Breast epithelium (tissue), 4 donors: Measurements from ENCODE around the gene TSR1. TPM values are rescaled to one million over a fixed set of nuclear protein-coding genes. Genes with fewer than 3 reads are reported as not detected.

Experiments
- DNase-seq, 2 donors: peaks; one replicate each; pipeline ENCODE4 v3.0.0-alpha.2; 2019; ENCODE audit warnings: low spot score in 2 of 2
- H3K27ac ChIP-seq, 2 donors: fragments of 200-600 bp; sonication (generic) in 1 of 2; one replicate each; pipeline ENCODE4 v1.5.1; 2016 to 2019; ENCODE audit warnings: mild to moderate bottlenecking in 1 of 2
- H3K27me3 ChIP-seq, 2 donors: fragments of 200-600 bp; sonication (generic) in 1 of 2; one replicate each; pipeline versions ENCODE4 v1.5.1 to v1.6.0; 2017 to 2019; ENCODE audit warnings: control low read depth in 1 of 2, mild to moderate bottlenecking in 1 of 2
- H3K36me3 ChIP-seq: fragments of 200-600 bp; one replicate; pipeline ENCODE4 v1.5.1; 2019
- H3K4me1 ChIP-seq, 2 donors: fragments of 200-600 bp; sonication (generic); one replicate each; pipeline ENCODE4 v1.5.1; 2016 to 2019; ENCODE audit warnings: control low read depth in 1 of 2
- H3K4me3 ChIP-seq, 3 donors: fragments of 200-600 bp; sonication (generic); 1 replicate in 2 of 3; 2 replicates in 1 of 3; pipeline ENCODE4 v1.5.1; 2016 to 2019; ENCODE audit warnings: mild to moderate bottlenecking in 3 of 3, moderate library complexity in 2 of 3
- H3K9me3 ChIP-seq, 2 donors: fragments of 200-600 bp; sonication (generic) in 1 of 2; one replicate each; pipeline ENCODE4 v1.5.1; 2016 to 2019; ENCODE audit warnings: control low read depth in 1 of 2
- CTCF ChIP-seq, 3 donors: fragments of 450-650 bp; IDR thresholded peaks; one replicate each; pipeline ENCODE4 v1.5.1; 2016 to 2017; ENCODE audit warnings: antibody characterized with exemption in 3 of 3, mild to moderate bottlenecking in 3 of 3, moderate library complexity in 3 of 3
- POLR2A ChIP-seq: fragments of 450-650 bp; IDR thresholded peaks from one replicate; pipeline ENCODE4 v1.6.1; 2016; ENCODE audit warnings: antibody characterized with exemption, mild to moderate bottlenecking, moderate library complexity
- POLR2AphosphoS5 ChIP-seq, 3 donors: sonication (generic); formaldehyde crosslinking; IDR thresholded peaks; one replicate each; pipeline ENCODE4 v1.6.1; 2017; ENCODE audit warnings: antibody characterized with exemption in 3 of 3
- intact Hi-C: fragments of 100-400 bp; cut with DNase I; formaldehyde crosslinking; loops from one replicate; pipeline ENCODE4 v1.15.1; 2023; ENCODE audit warnings: low total_unique reads
- total RNA-seq, 3 donors: library from RNA; depleted of rRNA; stranded (reverse); fragments of >200 nt; gene quantifications; one replicate each; pipeline ENCODE4 v1.1.0, GENCODE V29; 2016

TSR1 gene
- total RNA-seq, 3 donors from 2014 or later, result 28.8 to 43.6 (median 43.0) TPM

GRCh38 chr17:2282297-2282873 lies 53.9 kb downstream of the TSR1 start:
- Histone ChIP-seq H3K9me3 (no peaks in the 10 kb centered on the region), H3K36me3 (no peaks in the 10 kb centered on the region), H3K4me1 (no peaks in the 10 kb centered on the region), H3K4me3 (no peak overlapping the region), H3K27me3 (no peaks in the 10 kb centered on the region), H3K27ac (no peak overlapping the region)
- no peak for DNase-seq
- TF ChIP-seq CTCF (IDR thresholded peaks at IDR 0.05), result peak; percentile 51 to 68 (median 58)
- no peak for TF ChIP-seq POLR2AphosphoS5 (IDR thresholded peaks at IDR 0.05)
- intact Hi-C loops, result no loop called here

GRCh38 chr17:2279707-2280106 lies 56.5 kb downstream of the TSR1 start:
- H3K36me3 ChIP-seq, result no peaks in the 10 kb centered on the region
- intact Hi-C loops, result no loop called here

GRCh38 chr17:2277429-2278170 lies 58.7 kb downstream of the TSR1 start:
- intact Hi-C loops, result no loop called here
- no peaks in the 10 kb centered on the region for H3K9me3 ChIP-seq

More at GRCh38 chr17:2279707-2280106, 56.5 kb downstream of the TSR1 start:
- TF ChIP-seq POLR2A (no peak), CTCF (IDR thresholded peaks at IDR 0.05) (no peak)
- Histone ChIP-seq H3K9me3 (no peaks in the 10 kb centered on the region), H3K27me3 (no peaks in the 10 kb centered on the region), H3K4me1 (no peaks in the 10 kb centered on the region), H3K4me3 (no peak overlapping the region), H3K27ac (no peak overlapping the region)
- DNase-seq, result no peak

GRCh38 chr17:2275722-2276121 lies 60.5 kb downstream of the TSR1 start:
- H3K4me3 ChIP-seq, result no peak overlapping the region
- no peaks in the 10 kb centered on the region for H3K36me3 ChIP-seq
- H3K4me1 ChIP-seq, result no peaks in the 10 kb centered on the region
- H3K9me3 ChIP-seq, result no peaks in the 10 kb centered on the region
- TF ChIP-seq CTCF (IDR thresholded peaks at IDR 0.05) (no peak), POLR2AphosphoS5 (IDR thresholded peaks at IDR 0.05) (no peak), POLR2A (no peak)
- no peak overlapping the region for H3K27ac ChIP-seq
- intact Hi-C loops, result no loop called here
- H3K27me3 ChIP-seq, result no peaks in the 10 kb centered on the region
- DNase-seq, result no peak

More at GRCh38 chr17:2277429-2278170, 58.7 kb downstream of the TSR1 start:
- no peaks in the 10 kb centered on the region for H3K36me3 ChIP-seq
- H3K27me3 ChIP-seq, result no peaks in the 10 kb centered on the region
- no peak for DNase-seq
- no peak overlapping the region for H3K4me3 ChIP-seq
- TF ChIP-seq POLR2AphosphoS5 (IDR thresholded peaks at IDR 0.05), result no peak
- TF ChIP-seq POLR2A, result no peak
- no peak for TF ChIP-seq CTCF (IDR thresholded peaks at IDR 0.05)
- H3K4me1 ChIP-seq, result no peaks in the 10 kb centered on the region
- H3K27ac ChIP-seq, result no peak overlapping the region

- intact Hi-C loops, result no loop called here
- no peaks in the 10 kb centered on the region for H3K36me3 ChIP-seq
These were observed 61.8 kb downstream of the TSR1 start for GRCh38 chr17:2274414-2274813.

More at GRCh38 chr17:2274414-2274813, 61.8 kb downstream of the TSR1 start:
- no peak for DNase-seq
- Histone ChIP-seq H3K4me3 (no peak overlapping the region), H3K27ac (no peak overlapping the region), H3K27me3 (no peaks in the 10 kb centered on the region), H3K4me1 (no peaks in the 10 kb centered on the region), H3K9me3 (no peaks in the 10 kb centered on the region)
- TF ChIP-seq POLR2A (no peak), CTCF (IDR thresholded peaks at IDR 0.05) (no peak), POLR2AphosphoS5 (IDR thresholded peaks at IDR 0.05) (no peak)
